ENCODE results near the gene PHACTR1. TPM values are rescaled to one million over a fixed set of nuclear protein-coding genes. Genes with fewer than 3 reads are reported as not detected.

Gene PHACTR1
- total RNA-seq, 1 donor from 2014 or later = 72.8 TPM

DNA sequence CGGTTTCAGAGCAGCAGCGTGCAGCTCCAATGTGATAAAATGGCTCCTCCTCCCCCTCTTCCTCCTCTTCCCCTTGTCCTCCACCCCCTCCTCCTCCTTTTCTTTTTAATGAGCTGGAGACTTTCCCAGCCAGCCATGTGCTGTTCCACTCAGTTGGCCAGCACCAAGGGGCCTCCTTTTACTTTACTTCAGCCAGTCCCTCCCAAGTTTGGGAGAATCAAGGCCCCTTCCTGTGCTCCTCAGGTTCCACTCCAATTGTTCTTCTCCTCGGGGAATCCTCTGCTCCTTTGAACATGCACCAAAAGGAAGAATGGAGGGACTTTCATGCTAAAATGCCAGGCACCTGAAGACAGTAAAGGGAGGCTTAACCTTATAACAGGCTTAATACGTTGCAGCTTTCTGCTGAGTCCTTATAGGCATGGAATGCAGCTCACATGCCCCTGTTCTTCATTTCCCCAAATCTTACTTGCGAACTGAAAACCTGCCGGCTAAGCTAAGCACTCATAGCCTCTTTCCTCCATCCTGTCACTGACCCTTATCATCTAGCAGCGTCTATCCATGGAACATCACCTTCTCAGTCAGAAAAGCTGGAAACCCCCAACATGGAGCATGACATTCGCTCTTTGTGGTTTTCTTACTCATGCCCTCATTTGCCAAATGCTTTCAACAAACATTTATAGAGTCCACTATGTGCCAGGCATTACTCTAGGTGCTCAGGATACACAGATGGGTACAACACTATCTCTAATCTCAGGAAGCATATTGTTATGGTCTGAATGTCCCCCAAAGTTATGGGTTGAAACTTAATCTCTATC is 170.6 kb downstream of the PHACTR1 start:
- no peaks in the 10 kb centered on the region for H3K36me3 ChIP-seq
- no peak for ATAC-seq
- no peaks in the 10 kb centered on the region for H3K9me3 ChIP-seq
- no peak for DNase-seq
- H3K4me1 ChIP-seq = no peaks in the 10 kb centered on the region
- intact Hi-C loops (cut with DNase I) = no loop called here
- peaks cover 5% of the 10 kb centered on the region for H3K27me3 ChIP-seq
- TF ChIP-seq, protein P1, sequence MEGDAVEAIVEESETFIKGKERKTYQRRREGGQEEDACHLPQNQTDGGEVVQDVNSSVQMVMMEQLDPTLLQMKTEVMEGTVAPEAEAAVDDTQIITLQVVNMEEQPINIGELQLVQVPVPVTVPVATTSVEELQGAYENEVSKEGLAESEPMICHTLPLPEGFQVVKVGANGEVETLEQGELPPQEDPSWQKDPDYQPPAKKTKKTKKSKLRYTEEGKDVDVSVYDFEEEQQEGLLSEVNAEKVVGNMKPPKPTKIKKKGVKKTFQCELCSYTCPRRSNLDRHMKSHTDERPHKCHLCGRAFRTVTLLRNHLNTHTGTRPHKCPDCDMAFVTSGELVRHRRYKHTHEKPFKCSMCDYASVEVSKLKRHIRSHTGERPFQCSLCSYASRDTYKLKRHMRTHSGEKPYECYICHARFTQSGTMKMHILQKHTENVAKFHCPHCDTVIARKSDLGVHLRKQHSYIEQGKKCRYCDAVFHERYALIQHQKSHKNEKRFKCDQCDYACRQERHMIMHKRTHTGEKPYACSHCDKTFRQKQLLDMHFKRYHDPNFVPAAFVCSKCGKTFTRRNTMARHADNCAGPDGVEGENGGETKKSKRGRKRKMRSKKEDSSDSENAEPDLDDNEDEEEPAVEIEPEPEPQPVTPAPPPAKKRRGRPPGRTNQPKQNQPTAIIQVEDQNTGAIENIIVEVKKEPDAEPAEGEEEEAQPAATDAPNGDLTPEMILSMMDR (IDR thresholded peaks at IDR 0.05) = no peak
- H3K4me3 ChIP-seq = no peak overlapping the region
- no peak overlapping the region for H3K27ac ChIP-seq

DNA sequence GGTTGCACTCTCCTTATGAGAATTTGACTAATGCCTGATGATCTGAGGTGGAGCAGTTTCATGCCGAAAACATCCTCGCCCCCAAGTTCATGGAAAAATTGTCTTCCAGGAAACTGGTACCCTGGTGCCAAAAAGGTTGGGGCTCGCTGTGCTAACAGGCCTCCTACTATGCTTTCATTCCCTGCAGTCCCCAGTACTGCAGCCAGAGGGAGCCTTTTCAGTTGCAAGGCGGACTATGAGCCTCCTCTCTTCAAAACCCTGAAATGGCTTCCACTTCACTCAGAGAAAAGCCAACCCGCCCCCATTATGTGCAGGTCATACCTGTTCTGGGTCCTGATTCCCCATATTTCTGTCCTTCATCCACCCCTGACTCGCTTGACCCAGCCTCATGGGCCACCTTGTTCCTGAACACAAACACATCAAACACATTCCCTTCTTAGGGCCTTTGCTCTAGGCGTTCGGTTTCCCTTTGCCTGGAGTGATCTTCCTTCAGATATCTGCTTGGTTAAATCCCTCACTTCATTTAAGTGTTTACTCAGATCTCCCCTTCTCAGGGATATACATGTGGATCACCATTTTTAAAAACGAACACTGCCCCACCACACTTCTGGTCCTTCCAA is 173.7 kb downstream of the PHACTR1 start:
- H3K9me3 ChIP-seq = no peaks in the 10 kb centered on the region
- ATAC-seq (peak; percentile 54), DNase-seq (no peak)
- no peaks in the 10 kb centered on the region for H3K27me3 ChIP-seq
- no peaks in the 10 kb centered on the region for H3K36me3 ChIP-seq
- TF ChIP-seq, protein P1 (IDR thresholded peaks at IDR 0.05) = peak; percentile 55
- H3K4me3 ChIP-seq = no peak overlapping the region
- no peaks in the 10 kb centered on the region for H3K4me1 ChIP-seq
- intact Hi-C loops (cut with DNase I) = loop anchor here (10.0 kb wide), 1 partner anchor 255 kb away; no protein-coding TSS in a partner anchor
- no peak overlapping the region for H3K27ac ChIP-seq

DNA sequence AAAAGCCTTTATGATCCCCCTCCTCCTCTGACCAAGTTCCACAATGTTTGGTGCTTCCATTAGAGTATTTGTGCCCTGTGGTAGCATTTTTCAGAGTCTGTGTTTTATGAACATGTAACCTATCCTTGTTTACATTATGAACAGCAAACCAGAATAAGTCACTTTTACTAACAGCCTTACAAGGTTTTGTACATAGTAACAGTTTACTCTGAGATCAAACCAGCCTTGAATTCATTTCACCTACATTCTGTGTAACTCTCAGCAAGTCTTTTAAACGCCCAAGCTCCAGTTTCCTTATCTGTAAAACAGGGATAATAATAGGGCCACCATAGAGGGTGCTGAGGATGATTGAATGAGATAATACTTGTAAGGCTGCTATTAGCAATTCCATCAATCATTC is 175.0 kb downstream of the PHACTR1 start:
- no peaks in the 10 kb centered on the region for H3K9me3 ChIP-seq
- H3K4me3 ChIP-seq = no peak overlapping the region
- H3K27ac ChIP-seq = no peak overlapping the region
- TF ChIP-seq, protein P1 (IDR thresholded peaks at IDR 0.05) = no peak
- no peaks in the 10 kb centered on the region for H3K27me3 ChIP-seq
- no peaks in the 10 kb centered on the region for H3K36me3 ChIP-seq
- ATAC-seq (no peak), DNase-seq (no peak)
- intact Hi-C loops (cut with DNase I) = loop anchor here (10.0 kb wide), 1 partner anchor 257 kb away; no protein-coding TSS in a partner anchor
- no peaks in the 10 kb centered on the region for H3K4me1 ChIP-seq

DNA sequence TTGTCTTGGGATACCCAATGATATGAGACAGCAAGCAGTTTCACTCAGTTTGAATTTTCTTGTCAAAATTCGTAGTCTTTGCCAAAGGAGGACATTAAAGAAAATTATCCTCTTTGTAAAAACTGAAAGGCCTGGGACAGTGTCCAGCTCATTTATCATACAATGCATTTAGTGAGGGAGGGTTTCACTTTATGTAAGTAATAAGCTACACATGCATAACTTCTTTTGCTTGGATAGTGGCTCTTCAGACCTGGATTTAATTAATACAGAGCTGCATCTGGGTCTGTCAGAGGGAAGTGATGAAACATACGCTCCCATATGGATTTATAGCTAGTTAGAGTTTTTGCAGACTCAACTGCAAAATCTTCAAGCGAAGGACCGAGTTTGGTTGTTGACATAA is 175.6 kb downstream of the PHACTR1 start:
- Histone ChIP-seq H3K4me1 (no peaks in the 10 kb centered on the region), H3K9me3 (no peaks in the 10 kb centered on the region), H3K27me3 (no peaks in the 10 kb centered on the region), H3K27ac (no peak overlapping the region), H3K4me3 (no peak overlapping the region), H3K36me3 (no peaks in the 10 kb centered on the region)
- TF ChIP-seq, protein P1 (IDR thresholded peaks at IDR 0.05) = no peak
- ATAC-seq = no peak
- no peak for DNase-seq
- intact Hi-C loops (cut with DNase I) = loop anchor here (10.0 kb wide), 1 partner anchor 257 kb away; no protein-coding TSS in a partner anchor

DNA sequence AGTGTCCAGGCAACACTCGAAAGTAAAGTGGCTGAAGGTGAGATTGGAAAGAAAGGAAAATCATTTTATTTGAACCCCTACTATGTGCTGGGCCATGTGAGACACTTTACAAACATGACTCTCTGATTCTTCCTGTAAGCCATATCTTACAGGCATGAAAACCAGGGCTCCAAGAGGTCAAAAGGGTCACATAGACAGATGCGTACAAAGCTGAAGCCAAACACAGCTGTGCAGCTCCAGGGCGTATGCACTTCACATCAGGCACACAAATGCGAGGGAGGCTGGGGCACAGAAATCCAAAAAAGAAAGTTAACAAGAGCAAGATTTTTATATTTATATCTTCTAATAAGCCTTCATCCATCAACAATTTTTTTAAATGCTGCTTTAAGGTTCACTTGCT is 176.5 kb downstream of the PHACTR1 start:
- intact Hi-C loops (cut with DNase I) = loop anchor here (10.0 kb wide), 1 partner anchor 258 kb away; no protein-coding TSS in a partner anchor
- TF ChIP-seq, protein P1 (IDR thresholded peaks at IDR 0.05) = no peak
- Histone ChIP-seq H3K9me3 (no peaks in the 10 kb centered on the region), H3K27me3 (no peaks in the 10 kb centered on the region), H3K27ac (no peak overlapping the region), H3K4me1 (no peaks in the 10 kb centered on the region), H3K4me3 (no peak overlapping the region), H3K36me3 (no peaks in the 10 kb centered on the region)
- DNase-seq (no peak), ATAC-seq (no peak)

Measured in upper lobe of right lung (tissue), 1 donor.